Measurements from ENCODE around the gene STAP2. TPM values are rescaled to one million over a fixed set of nuclear protein-coding genes. Genes with fewer than 3 reads are reported as not detected.

The STAP2 gene
- 1.2 and 7.5 TPM in 2 replicates for total RNA-seq (ENCODE audit: low replicate concordance)

- no peak for TF ChIP-seq CTCF (IDR thresholded peaks at IDR 0.05; ENCODE audit: insufficient read depth, low read length)
- DNase-seq (ENCODE audit: low read depth): no peak
These were observed at the start of gene STAP2 for GRCh38 chr19:4338441-4339355. Gene STAP2, minus strand, starts transcription at chr19:4338827. Its CDS starts 74 bp downstream, at chr19:4338753.

GRCh38 chr19:4386041-4386782 is 47.6 kb upstream of the STAP2 start:
- DNase-seq (ENCODE audit: low read depth): no peak
- TF ChIP-seq CTCF (IDR thresholded peaks at IDR 0.05; ENCODE audit: insufficient read depth, low read length): no peak
- no peak overlapping the region for H3K4me3 ChIP-seq (ENCODE audit: low read depth, low read length)

More at GRCh38 chr19:4338441-4339355, at the start of gene STAP2:
- peak within 1 kb of the TSS; percentile 54 for H3K4me3 ChIP-seq (ENCODE audit: low read depth, low read length)

- no peak for TF ChIP-seq CTCF (IDR thresholded peaks at IDR 0.05; ENCODE audit: insufficient read depth, low read length)
- no peak overlapping the region for H3K4me3 ChIP-seq (ENCODE audit: low read depth, low read length)
- DNase-seq (ENCODE audit: low read depth): no peak
These were observed 46.8 kb upstream of the STAP2 start for GRCh38 chr19:4385291-4386040.

GRCh38 chr19:4380254-4380727 is 41.7 kb upstream of the STAP2 start:
- TF ChIP-seq CTCF (IDR thresholded peaks at IDR 0.05; ENCODE audit: insufficient read depth, low read length): no peak
- H3K4me3 ChIP-seq (ENCODE audit: low read depth, low read length): no peak overlapping the region
- no peak for DNase-seq (ENCODE audit: low read depth)

GRCh38 chr19:4379383-4380253 is 41.0 kb upstream of the STAP2 start:
- H3K4me3 ChIP-seq (ENCODE audit: low read depth, low read length): no peak overlapping the region
- no peak for TF ChIP-seq CTCF (IDR thresholded peaks at IDR 0.05; ENCODE audit: insufficient read depth, low read length)
- DNase-seq (ENCODE audit: low read depth): no peak

Measured in fibroblast of the aortic adventitia (primary cell).